ENCODE measurements around the gene EHMT2.

EHMT2 gene

GRCh38 chr6:31880616-31881015 is 16.9 kb downstream of the EHMT2 start:
- H2AFZ ChIP-seq (ENCODE audit: low read depth, low read length): no peak overlapping the region
- no peaks in the 10 kb centered on the region for H3K4me1 ChIP-seq (ENCODE audit: insufficient read depth, low read length)
- no peaks in the 10 kb centered on the region for H3K79me2 ChIP-seq (ENCODE audit: insufficient read depth, low read length)
- no peak overlapping the region for H3K4me3 ChIP-seq (ENCODE audit: low read depth in 1 of 2, low read length in 2 of 2)
- no peak overlapping the region for H3K4me2 ChIP-seq (ENCODE audit: insufficient read depth, low read length)
- DNase-seq (no peak), ATAC-seq (ENCODE audit: insufficient read depth, low read depth) (no peak)
- TF ChIP-seq EZH2 (IDR thresholded peaks at IDR 0.05; ENCODE audit: borderline replicate concordance, low read depth, low read length, severe bottlenecking): no peak
- peaks cover 11% of the 10 kb centered on the region; the same call in 1 of the 2 replicates for H4K20me1 ChIP-seq (ENCODE audit: insufficient read depth, low read length)
- H3K27ac ChIP-seq (ENCODE audit: low read length): no peak overlapping the region
- H3K9me3 ChIP-seq (ENCODE audit: insufficient read depth, low read length, severe bottlenecking): no peaks in the 10 kb centered on the region
- H3K27me3 ChIP-seq (ENCODE audit: insufficient read depth, low read length, poor library complexity): no peaks in the 10 kb centered on the region
- H3K36me3 ChIP-seq (ENCODE audit: insufficient read depth, low read length): peaks cover 57% of the 10 kb centered on the region
- no peak overlapping the region for H3K9ac ChIP-seq (ENCODE audit: low read depth, low read length)

- Histone ChIP-seq H3K4me2 (ENCODE audit: insufficient read depth, low read length) (no peak overlapping the region), H3K79me2 (ENCODE audit: insufficient read depth, low read length) (no peaks in the 10 kb centered on the region), H3K9me3 (ENCODE audit: insufficient read depth, low read length, severe bottlenecking) (no peaks in the 10 kb centered on the region), H3K4me1 (ENCODE audit: insufficient read depth, low read length) (no peaks in the 10 kb centered on the region), H3K27ac (ENCODE audit: low read length) (no peak overlapping the region), H2AFZ (ENCODE audit: low read depth, low read length) (no peak overlapping the region), H3K36me3 (ENCODE audit: insufficient read depth, low read length) (peaks cover 52% of the 10 kb centered on the region), H3K27me3 (ENCODE audit: insufficient read depth, low read length, poor library complexity) (no peaks in the 10 kb centered on the region), H3K9ac (ENCODE audit: low read depth, low read length) (no peak overlapping the region), H4K20me1 (ENCODE audit: insufficient read depth, low read length) (peaks cover 11% of the 10 kb centered on the region; the same call in 1 of the 2 replicates), H3K4me3 (ENCODE audit: low read depth in 1 of 2, low read length in 2 of 2) (no peak overlapping the region)
- no peak for DNase-seq
- ATAC-seq (ENCODE audit: insufficient read depth, low read depth): no peak
- TF ChIP-seq CTCF (IDR thresholded peaks at IDR 0.05; ENCODE audit: borderline replicate concordance, extremely low read depth, low read length, poor library complexity, severe bottlenecking): no peak
- TF ChIP-seq EZH2 (IDR thresholded peaks at IDR 0.05; ENCODE audit: borderline replicate concordance, low read depth, low read length, severe bottlenecking): no peak
Observed at GRCh38 chr6:31879901-31880300, 17.6 kb downstream of the EHMT2 start.

GRCh38 chr6:31879143-31879542 is 18.4 kb downstream of the EHMT2 start:
- no peak overlapping the region for H3K4me2 ChIP-seq (ENCODE audit: insufficient read depth, low read length)
- H3K27ac ChIP-seq (ENCODE audit: low read length): no peak overlapping the region
- ATAC-seq (ENCODE audit: insufficient read depth, low read depth): no peak

GRCh38 chr6:31878726-31879125 is 18.8 kb downstream of the EHMT2 start, which contains the start of gene SLC44A4:
TSS of gene SLC44A4 (minus strand) at chr6:31878997. CDS start at chr6:31878980, 17 bp downstream.
- no peaks in the 10 kb centered on the region for H3K9me3 ChIP-seq (ENCODE audit: insufficient read depth, low read length, severe bottlenecking)
- no peaks in the 10 kb centered on the region for H3K27me3 ChIP-seq (ENCODE audit: insufficient read depth, low read length, poor library complexity)
- no peak within 1 kb of the TSS for H3K4me2 ChIP-seq (ENCODE audit: insufficient read depth, low read length)
- H3K27ac ChIP-seq (ENCODE audit: low read length): no peak within 1 kb of the TSS
- TF ChIP-seq EZH2 (IDR thresholded peaks at IDR 0.05; ENCODE audit: borderline replicate concordance, low read depth, low read length, severe bottlenecking) (no peak), CTCF (IDR thresholded peaks at IDR 0.05; ENCODE audit: borderline replicate concordance, extremely low read depth, low read length, poor library complexity, severe bottlenecking) (no peak)
- no peak within 1 kb of the TSS for H2AFZ ChIP-seq (ENCODE audit: low read depth, low read length)
- no peaks in the 10 kb centered on the region for H3K79me2 ChIP-seq (ENCODE audit: insufficient read depth, low read length)
- H3K4me3 ChIP-seq (ENCODE audit: low read depth in 1 of 2, low read length in 2 of 2): no peak within 1 kb of the TSS
- no peak for ATAC-seq (ENCODE audit: insufficient read depth, low read depth)
- no peak within 1 kb of the TSS for H3K9ac ChIP-seq (ENCODE audit: low read depth, low read length)
- peaks cover 11% of the 10 kb centered on the region; the same call in 1 of the 2 replicates for H4K20me1 ChIP-seq (ENCODE audit: insufficient read depth, low read length)
- peaks cover 40% of the 10 kb centered on the region for H3K36me3 ChIP-seq (ENCODE audit: insufficient read depth, low read length)
- no peak for DNase-seq
- no peaks in the 10 kb centered on the region for H3K4me1 ChIP-seq (ENCODE audit: insufficient read depth, low read length)

More at GRCh38 chr6:31879143-31879542, 18.4 kb downstream of the EHMT2 start:
- TF ChIP-seq CTCF (IDR thresholded peaks at IDR 0.05; ENCODE audit: borderline replicate concordance, extremely low read depth, low read length, poor library complexity, severe bottlenecking) (no peak), EZH2 (IDR thresholded peaks at IDR 0.05; ENCODE audit: borderline replicate concordance, low read depth, low read length, severe bottlenecking) (no peak)
- no peaks in the 10 kb centered on the region for H3K9me3 ChIP-seq (ENCODE audit: insufficient read depth, low read length, severe bottlenecking)
- H3K79me2 ChIP-seq (ENCODE audit: insufficient read depth, low read length): no peaks in the 10 kb centered on the region
- H2AFZ ChIP-seq (ENCODE audit: low read depth, low read length): no peak overlapping the region
- H4K20me1 ChIP-seq (ENCODE audit: insufficient read depth, low read length): peaks cover 11% of the 10 kb centered on the region; the same call in 1 of the 2 replicates
- H3K9ac ChIP-seq (ENCODE audit: low read depth, low read length): no peak overlapping the region
- DNase-seq: no peak
- H3K4me3 ChIP-seq (ENCODE audit: low read depth in 1 of 2, low read length in 2 of 2): no peak overlapping the region
- peaks cover 44% of the 10 kb centered on the region for H3K36me3 ChIP-seq (ENCODE audit: insufficient read depth, low read length)
- H3K27me3 ChIP-seq (ENCODE audit: insufficient read depth, low read length, poor library complexity): no peaks in the 10 kb centered on the region
- H3K4me1 ChIP-seq (ENCODE audit: insufficient read depth, low read length): no peaks in the 10 kb centered on the region
